Neutrophil (primary cell): ENCODE data around the gene CLCN1.

Experiments
- H3K27ac ChIP-seq: fragments of 200-600 bp; sonication (generic); 2 replicates; pipeline ENCODE4 v1.5.1; 2016; ENCODE audit warnings: mild to moderate bottlenecking, moderate library complexity
- H3K27me3 ChIP-seq: fragments of 200-600 bp; sonication (generic); 2 replicates; pipeline ENCODE4 v1.6.0; 2016; ENCODE audit warnings: mild to moderate bottlenecking
- H3K36me3 ChIP-seq: fragments of 200-600 bp; sonication (generic); 2 replicates; pipeline ENCODE4 v1.5.1; 2017
- H3K4me1 ChIP-seq, 2 experiments: fragments of 200-600 bp in 1 of 2; sonication (generic) in 1 of 2; 1 replicate in 1 of 2; 2 replicates in 1 of 2; pipeline versions ENCODE4 v1.5.1 to v1.6.1; 2013 to 2016; ENCODE audit warnings: low read depth in 1 of 2, low read length in 1 of 2, mild to moderate bottlenecking in 1 of 2, moderate library complexity in 1 of 2; ENCODE audit not compliant: control insufficient read depth in 1 of 2, insufficient read depth in 1 of 2
- H3K4me3 ChIP-seq, 2 experiments: fragments of 200-600 bp in 1 of 2; sonication (generic) in 1 of 2; 1 replicate in 1 of 2; 2 replicates in 1 of 2; pipeline ENCODE4 v1.5.1; 2013 to 2016; ENCODE audit warnings: low read depth in 1 of 2, low read length in 1 of 2, mild to moderate bottlenecking in 1 of 2, moderate library complexity in 1 of 2
- H3K9me3 ChIP-seq: fragments of 200-600 bp; sonication (generic); 2 replicates; pipeline ENCODE4 v1.5.1; 2016
- CTCF ChIP-seq: fragments of 200-600 bp; sonication (generic); IDR thresholded peaks from 2 replicates; pipeline ENCODE4 v1.5.1; 2016; ENCODE audit warnings: antibody characterized with exemption

Gene CLCN1

GRCh38 chr7:143316492-143316891, 581 bp downstream of the CLCN1 start:
- Histone ChIP-seq H3K4me1 (peaks cover 16 to 28% of the 10 kb centered on the region in 2 experiments), H3K27ac (no peak overlapping the region)
- no peak for TF ChIP-seq CTCF

GRCh38 chr7:143318661-143319060, 2.8 kb downstream of the CLCN1 start:
- no peak overlapping the region for H3K27ac ChIP-seq
- H3K4me1 ChIP-seq, result peaks cover 16 to 28% of the 10 kb centered on the region in 2 experiments
- no peaks in the 10 kb centered on the region for H3K27me3 ChIP-seq
- H3K36me3 ChIP-seq, result no peaks in the 10 kb centered on the region
- no peaks in the 10 kb centered on the region for H3K9me3 ChIP-seq
- no peak overlapping the region for H3K4me3 ChIP-seq
- no peak for TF ChIP-seq CTCF

More at GRCh38 chr7:143316492-143316891, 581 bp downstream of the CLCN1 start:
- no peaks in the 10 kb centered on the region for H3K27me3 ChIP-seq
- H3K9me3 ChIP-seq, result no peaks in the 10 kb centered on the region
- no peak overlapping the region for H3K4me3 ChIP-seq
- no peaks in the 10 kb centered on the region for H3K36me3 ChIP-seq

GRCh38 chr7:143320620-143321019, 4.7 kb downstream of the CLCN1 start:
- H3K9me3 ChIP-seq, result no peaks in the 10 kb centered on the region
- no peak for TF ChIP-seq CTCF

GRCh38 chr7:143321242-143321641, 5.3 kb downstream of the CLCN1 start:
- peaks cover 4 to 5% of the 10 kb centered on the region in 2 experiments for H3K4me1 ChIP-seq
- no peak for TF ChIP-seq CTCF

More at GRCh38 chr7:143320620-143321019, 4.7 kb downstream of the CLCN1 start:
- no peaks in the 10 kb centered on the region for H3K27me3 ChIP-seq
- no peak overlapping the region for H3K27ac ChIP-seq
- H3K4me1 ChIP-seq, result peaks cover 7 to 9% of the 10 kb centered on the region in 2 experiments
- no peaks in the 10 kb centered on the region for H3K36me3 ChIP-seq
- no peak overlapping the region for H3K4me3 ChIP-seq

GRCh38 chr7:143321734-143322133, 5.8 kb downstream of the CLCN1 start:
- no peaks in the 10 kb centered on the region for H3K36me3 ChIP-seq
- H3K27me3 ChIP-seq, result no peaks in the 10 kb centered on the region
- H3K9me3 ChIP-seq, result no peaks in the 10 kb centered on the region
- TF ChIP-seq CTCF, result no peak
- H3K4me3 ChIP-seq, result no peak overlapping the region
- no peak overlapping the region for H3K27ac ChIP-seq
- H3K4me1 ChIP-seq, result no peaks in the 10 kb centered on the region

More at GRCh38 chr7:143321242-143321641, 5.3 kb downstream of the CLCN1 start:
- Histone ChIP-seq H3K36me3 (no peaks in the 10 kb centered on the region), H3K4me3 (no peak overlapping the region), H3K27me3 (no peaks in the 10 kb centered on the region), H3K9me3 (no peaks in the 10 kb centered on the region), H3K27ac (no peak overlapping the region)
